Stimulated activated CD4-positive, alpha-beta T cell treated with anti-CD3 and anti-CD28 coated beads, Interleukin-4, amount 100 ng/mL, for 1 hour (primary cell): ENCODE results near the gene CD163.
A peak's percentile ranks its signal among the peaks of the same experiment; 100 is the strongest.
"Not testable (repeated sequence)": the region's sequence is repeated elsewhere in the genome, so short reads cannot be mapped to it uniquely, and the experiment has no call there.

Experiments used
- DNase-seq: peaks from one replicate; pipeline ENCODE4 v3.0.0-alpha.2; 2020

CD163 gene

GRCh38 chr12:7503686-7504415 is at the start of gene CD163:
Gene CD163 (minus strand): TSS chr12:7503777. CDS start chr12:7503690, 87 bp downstream.
- DNase-seq = no peak

DNA sequence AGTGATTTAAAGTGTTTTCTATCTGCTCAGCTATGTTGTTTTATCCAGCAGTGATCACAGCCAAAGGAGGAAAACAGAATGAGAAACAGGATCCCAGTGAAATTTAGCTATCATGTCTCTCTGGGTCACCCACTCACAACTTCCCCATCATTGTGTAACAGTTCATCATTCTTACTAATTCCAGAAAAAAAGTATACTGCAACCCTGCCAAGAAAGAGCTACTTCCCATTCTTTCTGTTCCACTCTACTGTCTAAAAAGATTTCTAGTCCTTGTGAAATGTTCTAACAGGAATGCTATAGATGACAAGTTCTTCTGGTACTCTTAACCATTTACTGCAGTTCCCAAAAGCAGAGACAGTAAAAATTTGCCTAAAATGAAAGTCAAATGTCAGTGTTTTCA is 39.2 kb upstream of the CD163 start:
- no peak for DNase-seq

DNA sequence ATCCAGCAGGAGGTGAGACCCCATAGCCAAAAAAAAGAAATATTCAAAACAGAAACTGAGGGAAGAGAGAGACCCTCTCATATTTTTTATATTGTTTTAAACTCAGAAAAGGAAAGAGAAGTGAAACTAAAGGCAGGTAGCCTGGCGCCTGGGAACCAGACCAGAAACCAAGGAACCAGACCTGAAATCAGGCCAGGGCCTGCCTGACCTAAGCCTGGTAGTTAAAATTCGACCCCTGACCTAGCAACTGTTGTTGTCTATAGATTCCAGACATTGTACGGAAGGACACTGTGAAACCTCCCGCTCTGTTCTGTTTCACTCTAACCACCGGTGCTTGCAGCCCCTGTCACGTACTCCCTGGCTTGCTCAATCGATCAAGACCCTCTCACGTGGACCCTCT is 38.5 kb upstream of the CD163 start:
- DNase-seq = no peak

DNA sequence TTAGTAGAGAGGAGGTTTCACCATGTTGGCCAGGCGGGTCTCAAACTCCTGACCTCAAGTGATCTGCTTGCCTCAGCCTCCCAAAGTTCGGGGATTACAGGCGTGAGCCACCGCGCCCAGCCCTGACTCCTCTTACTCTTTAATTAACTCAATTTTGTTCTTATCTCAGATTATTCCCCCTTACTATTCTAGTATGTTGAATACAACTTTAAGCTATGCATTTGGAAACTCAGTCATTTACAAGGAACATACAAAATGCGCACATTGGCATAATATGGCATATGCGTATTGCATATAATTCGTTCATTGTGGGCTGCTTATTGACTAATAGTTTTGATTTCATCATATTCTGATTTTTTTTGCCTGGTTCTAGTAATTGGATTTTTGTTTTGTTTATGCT is 10.8 kb upstream of the CD163 start:
- DNase-seq = no peak

DNA sequence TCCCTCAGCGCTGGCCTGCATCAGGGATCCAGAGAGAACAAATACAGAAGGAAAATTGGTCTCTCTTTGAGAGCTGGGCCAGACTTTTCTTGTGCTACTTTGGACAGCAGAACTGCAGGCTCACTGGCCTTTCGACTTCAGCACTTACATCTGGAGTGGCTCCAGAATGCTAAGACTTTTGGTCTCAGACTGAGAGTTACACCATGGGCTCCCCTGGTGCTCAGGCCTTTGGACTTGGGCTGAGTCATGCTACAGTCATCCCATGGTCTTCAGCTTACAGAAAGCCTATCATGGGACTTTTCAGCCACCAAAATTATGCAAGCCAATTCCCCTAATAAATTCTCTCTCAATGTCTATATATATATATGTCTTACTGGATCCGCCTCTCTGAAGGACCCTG is 9.0 kb upstream of the CD163 start:
- no peak for DNase-seq

- not testable (repeated sequence) for DNase-seq
These were observed 6.4 kb upstream of the CD163 start for GRCh38 chr12:7509793-7510470.

DNA sequence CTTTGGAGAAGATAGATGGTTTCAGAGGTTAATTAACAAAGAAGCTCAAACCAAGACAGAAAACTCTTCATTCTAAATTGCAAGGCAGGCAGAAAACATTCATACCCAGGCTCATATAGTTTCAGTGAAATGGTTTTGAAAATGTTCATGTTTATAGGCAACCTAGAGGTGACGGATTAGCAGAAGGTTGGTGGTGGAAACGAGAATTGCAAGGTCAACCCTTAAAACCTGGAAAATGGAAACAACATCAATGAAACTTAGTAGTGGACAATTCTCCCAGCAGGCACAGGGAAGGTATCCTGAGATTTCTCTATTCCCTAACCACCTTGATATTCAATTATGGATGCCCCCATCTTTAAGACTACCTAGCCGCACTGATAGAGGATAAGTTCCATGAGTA is 965 bp downstream of the CD163 start:
- DNase-seq = no peak

DNA sequence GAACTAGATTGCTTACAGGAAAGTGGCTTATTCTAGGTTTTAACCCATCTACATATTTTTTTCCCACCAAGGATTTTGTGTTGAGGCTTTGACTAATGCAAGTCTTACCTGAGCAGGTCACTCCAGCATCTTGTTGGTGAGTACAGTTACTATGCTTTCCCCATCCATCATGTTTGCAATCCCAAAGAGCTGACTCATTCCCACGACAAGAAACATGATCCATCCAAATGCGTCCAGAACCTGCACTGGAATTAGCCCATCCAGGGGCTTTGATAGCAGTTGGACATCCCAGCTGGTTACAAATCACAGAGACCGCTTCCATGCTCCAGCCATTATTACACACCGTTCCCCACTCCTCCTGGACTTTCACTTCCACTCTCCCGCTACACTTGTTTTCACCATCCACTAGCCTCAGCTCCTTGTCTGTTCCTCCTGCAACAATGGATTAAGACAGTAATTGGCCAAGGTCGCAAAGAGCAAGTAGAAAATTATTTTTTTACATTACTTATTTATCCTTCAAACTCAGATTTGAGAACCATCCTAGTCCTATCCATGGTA is 2.5 kb downstream of the CD163 start:
- no peak for DNase-seq

DNA sequence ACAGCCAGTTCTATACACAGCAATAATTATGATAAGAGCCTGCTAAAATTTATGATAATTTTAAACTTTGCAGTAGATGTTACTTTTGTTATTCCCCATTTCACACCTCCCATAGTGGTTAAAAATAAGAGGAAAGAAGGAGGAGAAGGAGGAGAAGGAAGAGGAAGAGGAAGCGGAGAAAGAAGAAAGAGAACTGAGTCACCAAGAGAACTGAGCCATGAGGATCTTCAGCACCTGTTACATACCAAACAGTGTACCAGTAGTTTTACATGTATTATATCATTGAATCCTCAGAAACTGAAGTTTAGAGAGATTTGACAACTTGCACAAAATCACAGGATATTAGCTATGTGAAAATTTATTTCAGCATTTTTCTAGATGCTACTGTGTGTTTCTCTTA is 3.9 kb downstream of the CD163 start:
- no peak for DNase-seq

DNA sequence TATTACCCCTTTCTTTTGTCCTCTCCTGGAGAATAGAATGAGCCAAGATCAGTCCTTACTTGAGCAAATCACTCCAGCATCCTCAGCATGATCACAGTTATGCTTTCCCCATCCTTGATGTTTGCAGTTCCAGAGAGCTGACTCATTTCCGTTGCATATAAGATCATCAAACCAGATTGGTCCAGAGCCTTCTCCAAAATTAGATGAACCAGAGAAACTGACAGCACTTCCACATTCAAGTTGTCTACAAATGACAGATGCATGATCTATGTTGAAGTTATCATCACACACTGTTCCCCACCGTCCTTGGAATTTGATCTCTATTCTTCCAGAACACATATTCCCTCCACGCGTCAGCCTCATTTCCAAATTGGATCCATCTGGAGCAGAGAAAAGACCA is 4.8 kb downstream of the CD163 start:
- DNase-seq = no peak

DNA sequence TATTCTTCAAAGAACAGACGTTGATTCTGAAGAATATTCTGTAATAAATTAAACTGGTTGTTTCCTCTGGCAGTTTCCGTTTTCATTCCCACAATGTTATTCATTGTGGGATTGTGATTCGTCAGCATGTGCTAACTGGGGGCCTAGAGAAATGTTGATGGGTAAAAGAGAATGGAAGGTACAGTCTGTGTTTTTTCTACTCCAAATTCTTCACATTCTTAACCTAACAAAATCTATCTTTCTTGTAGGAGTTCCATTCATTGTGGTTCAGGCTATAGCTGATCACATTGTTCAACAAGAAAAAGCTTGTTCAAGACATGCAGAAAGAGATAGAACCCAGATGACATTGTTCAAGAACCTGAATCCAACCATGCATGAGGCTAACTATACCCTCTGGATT is 5.9 kb downstream of the CD163 start:
- DNase-seq = no peak

DNA sequence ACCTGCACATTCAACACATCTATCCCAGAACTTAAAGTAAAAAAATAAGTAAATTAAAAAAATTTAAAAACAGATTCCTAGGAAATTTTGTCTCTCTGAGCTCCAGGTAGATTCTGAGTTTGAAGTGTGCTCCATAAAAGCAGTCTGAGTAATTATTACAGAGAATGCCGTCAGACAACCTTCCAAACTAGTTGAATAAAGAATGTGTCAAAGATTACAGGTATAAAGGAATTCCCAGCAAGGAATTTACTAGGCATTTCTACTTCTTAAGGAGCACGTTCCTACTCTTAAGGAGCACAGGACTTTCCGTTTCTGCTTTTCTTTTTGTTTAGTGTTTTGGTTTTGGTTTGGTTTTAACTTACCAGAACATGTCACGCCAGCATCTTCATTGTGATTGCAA is 7.1 kb downstream of the CD163 start:
- no peak for DNase-seq

GRCh38 chr12:7495136-7495535 is 8.4 kb downstream of the CD163 start:
- no peak for DNase-seq

DNA sequence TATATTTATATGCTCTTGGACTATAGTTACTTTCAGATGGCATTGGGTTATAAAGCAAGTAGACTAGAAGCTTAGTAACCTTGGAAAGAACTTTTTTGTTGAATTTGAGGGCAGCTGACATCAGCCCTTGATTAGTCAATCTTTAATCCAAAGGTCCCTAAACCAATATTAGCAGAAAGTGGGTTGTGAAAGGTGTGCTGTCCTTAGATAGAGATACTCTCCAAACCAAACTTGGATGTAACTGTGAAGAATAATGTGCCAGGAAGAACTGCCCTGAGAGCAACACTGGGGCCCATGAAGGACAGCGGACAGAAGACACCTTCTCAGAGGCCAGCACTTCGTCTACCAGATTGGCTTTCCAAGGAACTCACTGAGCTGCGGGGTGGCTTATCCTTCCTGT is 10.6 kb downstream of the CD163 start:
- no peak for DNase-seq

DNA sequence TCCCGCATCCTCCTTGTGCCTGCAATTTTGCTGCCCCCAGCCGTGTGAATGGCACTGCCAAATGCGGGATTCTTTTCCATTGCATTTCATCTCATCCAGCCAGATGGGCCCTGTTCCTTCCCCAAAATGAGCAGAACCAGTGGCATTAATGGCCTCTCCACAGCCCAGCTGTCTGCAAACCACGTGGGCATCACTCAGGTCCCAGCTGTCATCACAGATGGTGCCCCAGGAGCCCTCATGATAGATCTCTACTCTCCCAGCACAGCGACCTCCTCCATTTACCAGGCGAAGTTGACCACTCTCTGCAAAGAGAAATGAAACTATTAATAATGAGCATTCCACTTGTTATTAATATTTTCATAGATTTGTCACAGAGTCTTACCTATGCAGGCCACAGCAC is 17.1 kb downstream of the CD163 start:
- no peak for DNase-seq

DNA sequence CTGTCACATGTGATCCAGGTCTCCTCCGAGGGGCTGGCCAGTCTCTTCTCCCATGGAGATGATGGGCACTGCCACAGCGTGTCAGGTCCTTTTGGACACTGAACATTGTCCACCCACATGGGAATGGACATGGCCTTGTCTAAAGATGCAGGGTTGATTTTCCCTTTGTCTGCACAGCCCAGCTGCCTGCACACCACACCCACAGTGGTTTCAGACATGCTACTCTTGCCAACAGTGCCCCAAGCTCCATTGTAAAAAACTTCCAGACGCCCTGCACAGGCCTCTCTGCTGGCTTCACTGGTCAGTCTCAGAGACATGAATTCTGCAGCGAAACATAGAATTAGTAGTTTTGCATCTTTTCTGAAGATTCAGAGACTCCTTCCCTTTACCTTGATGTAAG is 18.5 kb downstream of the CD163 start:
- DNase-seq = no peak

DNA sequence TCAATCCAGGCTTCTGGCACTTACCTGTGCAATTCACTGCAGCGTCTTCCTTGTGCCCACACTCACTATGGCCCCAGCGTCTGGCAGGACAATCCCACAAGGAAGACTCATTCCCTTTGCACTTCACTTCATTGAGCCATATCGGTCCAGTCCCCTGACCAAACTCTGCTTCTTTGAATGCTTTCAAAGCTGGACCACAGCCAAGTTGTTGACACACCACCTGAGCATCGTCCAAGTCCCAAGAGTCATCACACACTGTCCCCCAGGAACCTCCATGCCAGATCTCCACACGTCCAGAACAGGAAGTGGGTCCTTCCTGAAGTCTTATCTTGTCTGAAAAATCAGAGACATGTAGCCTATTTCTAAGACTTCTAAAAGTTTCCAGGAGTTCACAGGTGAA is 20.2 kb downstream of the CD163 start:
- DNase-seq = no peak

- DNase-seq = no peak
These were observed 23.8 kb downstream of the CD163 start for GRCh38 chr12:7479771-7480170.

GRCh38 chr12:7472060-7472459 is 31.5 kb downstream of the CD163 start:
- DNase-seq = no peak

GRCh38 chr12:7460375-7461259 is 43.0 kb downstream of the CD163 start:
- peak; percentile 48 for DNase-seq

DNA sequence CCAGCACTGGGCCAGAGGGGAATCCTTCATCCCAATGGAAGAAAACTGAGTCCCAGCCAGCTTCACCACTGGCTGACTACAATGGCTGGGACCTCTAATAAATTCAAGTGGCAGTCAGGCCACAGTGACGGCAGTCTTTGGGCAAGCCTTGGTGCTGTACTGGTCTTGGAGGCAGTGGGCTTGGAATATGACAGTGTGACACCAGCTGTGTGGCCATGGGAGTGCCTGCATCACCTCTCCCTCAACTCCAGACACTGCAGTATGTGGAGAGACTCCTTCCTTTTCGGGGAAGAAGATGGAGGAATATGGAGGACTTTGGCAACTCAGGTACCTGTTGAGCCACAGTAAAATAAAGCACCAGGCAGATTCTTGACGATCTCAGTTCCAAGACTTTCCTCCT is 43.6 kb downstream of the CD163 start:
- no peak for DNase-seq

GRCh38 chr12:7451756-7452155 is 51.8 kb downstream of the CD163 start:
- no peak for DNase-seq

DNA sequence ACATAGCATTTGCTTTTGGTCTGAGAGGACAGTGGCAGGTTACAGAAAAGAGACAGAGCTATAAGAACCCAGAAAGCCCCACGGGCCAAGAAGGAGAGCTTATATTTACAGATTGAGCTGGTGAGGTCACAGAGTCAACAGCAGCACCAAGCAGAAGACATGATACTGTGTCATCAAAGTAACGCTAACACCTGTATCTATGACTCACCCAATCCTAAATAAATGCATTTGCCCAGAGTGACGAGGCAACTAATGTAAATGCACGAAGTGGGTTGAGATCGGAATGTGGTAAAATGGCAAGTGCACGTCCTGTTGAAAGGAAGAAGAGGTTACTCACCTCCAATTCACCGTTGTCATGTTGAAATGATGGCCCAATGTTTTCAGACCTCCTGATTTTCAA is 52.9 kb downstream of the CD163 start:
- DNase-seq = no peak

GRCh38 chr12:7448099-7448498 is 55.5 kb downstream of the CD163 start:
- no peak for DNase-seq
